DOHH2 (cell line): ENCODE data around the gene ROCK2.
A peak's percentile ranks its signal among the peaks of the same experiment; 100 is the strongest.

Experiments used
- EZH2phosphoT487 ChIP-seq: fragments of 200-600 bp; sonication (generic); IDR thresholded peaks from 2 replicates; pipeline ENCODE4 v1.6.1; 2017; ENCODE audit warnings: borderline replicate concordance, mild to moderate bottlenecking, antibody characterized with exemption, low read length, moderate library complexity, mixed read lengths
- TF ChIP-seq, protein P1 (sequence below): fragments of 200-600 bp; sonication (generic); IDR thresholded peaks from one replicate; pipeline ENCODE4 v1.5.1; 2014; ENCODE audit warnings: antibody characterized with exemption, mild to moderate bottlenecking, low read depth, low read length; ENCODE audit not compliant: poor library complexity, severe bottlenecking

DNA sequence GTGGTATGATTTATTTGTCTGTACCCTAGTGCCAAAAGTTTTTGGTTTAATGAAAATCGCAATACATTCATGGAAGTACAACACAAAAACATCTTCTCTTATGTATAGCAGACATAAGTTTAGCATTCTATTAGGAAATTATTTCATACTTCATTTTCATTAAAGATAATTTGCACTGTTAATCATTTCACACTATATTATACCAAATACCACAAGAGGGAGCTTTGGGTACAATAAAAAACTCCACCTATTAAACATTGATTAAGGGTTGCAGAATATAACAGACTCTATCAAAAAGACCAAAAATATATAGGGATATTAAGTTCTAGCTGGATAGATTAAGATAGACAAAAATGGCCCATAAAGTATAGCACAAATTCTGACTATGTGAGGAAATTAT, 110.1 kb downstream of the ROCK2 start:
- TF ChIP-seq, protein P1, sequence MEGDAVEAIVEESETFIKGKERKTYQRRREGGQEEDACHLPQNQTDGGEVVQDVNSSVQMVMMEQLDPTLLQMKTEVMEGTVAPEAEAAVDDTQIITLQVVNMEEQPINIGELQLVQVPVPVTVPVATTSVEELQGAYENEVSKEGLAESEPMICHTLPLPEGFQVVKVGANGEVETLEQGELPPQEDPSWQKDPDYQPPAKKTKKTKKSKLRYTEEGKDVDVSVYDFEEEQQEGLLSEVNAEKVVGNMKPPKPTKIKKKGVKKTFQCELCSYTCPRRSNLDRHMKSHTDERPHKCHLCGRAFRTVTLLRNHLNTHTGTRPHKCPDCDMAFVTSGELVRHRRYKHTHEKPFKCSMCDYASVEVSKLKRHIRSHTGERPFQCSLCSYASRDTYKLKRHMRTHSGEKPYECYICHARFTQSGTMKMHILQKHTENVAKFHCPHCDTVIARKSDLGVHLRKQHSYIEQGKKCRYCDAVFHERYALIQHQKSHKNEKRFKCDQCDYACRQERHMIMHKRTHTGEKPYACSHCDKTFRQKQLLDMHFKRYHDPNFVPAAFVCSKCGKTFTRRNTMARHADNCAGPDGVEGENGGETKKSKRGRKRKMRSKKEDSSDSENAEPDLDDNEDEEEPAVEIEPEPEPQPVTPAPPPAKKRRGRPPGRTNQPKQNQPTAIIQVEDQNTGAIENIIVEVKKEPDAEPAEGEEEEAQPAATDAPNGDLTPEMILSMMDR, result peak; percentile 75
- TF ChIP-seq EZH2phosphoT487, result no peak
